NCI-H1930 (cell line): ENCODE results near the gene FBRS.
"Not testable (repeated sequence)": the region's sequence is repeated elsewhere in the genome, so short reads cannot be mapped to it uniquely, and the experiment has no call there.

Experiments used
- DNase-seq, 2 experiments: peaks; one replicate each; lab custom pipeline; 2025; lab: John Stamatoyannopoulos, UW

The FBRS gene

GRCh38 chr16:30665155-30665829, 7.1 kb downstream of the FBRS start:
- no peak for DNase-seq

DNA sequence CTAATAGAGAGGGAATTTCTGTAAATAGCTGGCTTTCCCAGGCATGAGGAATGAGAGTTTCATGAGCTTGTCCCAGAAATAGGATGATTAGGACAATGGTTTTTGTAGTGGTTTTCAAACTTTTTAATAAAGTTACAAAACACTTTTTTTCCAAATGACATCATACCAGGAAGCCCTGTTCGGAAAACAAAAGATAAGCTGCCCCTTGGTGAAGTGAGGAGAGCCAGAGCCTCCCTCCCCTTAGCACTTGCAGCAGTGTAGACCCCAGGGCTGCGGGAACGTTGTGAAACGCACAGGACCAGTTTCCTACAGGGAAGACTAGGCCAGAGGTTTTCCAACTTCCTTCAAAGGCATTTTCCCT, 7.6 kb downstream of the FBRS start:
- no peak for DNase-seq

DNA sequence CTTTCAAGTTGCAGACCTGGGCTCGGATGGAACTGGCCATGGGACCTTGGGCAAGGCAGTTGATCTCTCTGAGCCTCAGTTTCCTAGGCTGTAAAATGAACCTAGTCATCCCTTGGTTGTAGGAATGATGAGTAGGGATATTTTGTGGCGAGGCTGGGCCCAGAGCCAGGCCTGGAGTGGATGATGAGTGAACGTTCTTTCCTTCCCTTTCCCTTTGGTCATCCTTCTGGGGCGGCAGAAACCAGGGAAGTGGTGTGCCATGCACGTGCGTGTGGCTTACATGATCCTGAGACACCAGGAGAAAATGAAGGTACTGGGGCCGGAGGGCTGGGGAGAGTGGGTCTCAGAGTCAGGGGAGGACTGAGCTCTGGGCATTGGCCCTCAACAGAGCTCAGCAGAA, 8.4 kb downstream of the FBRS start:
- no peak for DNase-seq

DNA sequence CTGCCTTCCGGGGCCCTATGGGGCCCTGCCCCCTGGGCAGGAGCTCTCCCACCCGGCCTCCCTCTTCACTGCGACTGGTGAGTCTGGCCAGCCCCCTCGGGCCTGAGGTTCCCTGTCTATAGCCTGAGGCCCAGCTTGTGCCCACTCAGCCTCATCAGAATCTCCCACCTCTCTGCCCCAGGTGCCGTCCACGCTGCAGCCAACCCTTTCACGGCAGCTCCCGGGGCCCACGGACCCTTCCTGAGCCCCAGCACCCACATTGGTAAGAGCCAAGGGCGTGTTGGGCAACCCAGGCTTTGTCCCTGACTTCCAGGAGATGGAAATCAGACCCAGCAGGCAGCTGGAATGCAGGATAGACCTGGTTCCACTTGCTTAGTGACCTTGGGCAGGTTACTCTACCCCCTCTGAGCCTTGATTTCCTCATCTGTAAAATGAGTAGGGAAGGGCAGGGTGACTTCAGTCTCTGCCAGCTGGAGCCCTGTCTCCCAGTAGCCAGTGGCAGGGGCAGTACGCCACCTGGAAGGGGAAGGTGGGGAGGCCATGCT, 9.2 kb downstream of the FBRS start:
- DNase-seq: no peak

- no peak for DNase-seq
Observed at GRCh38 chr16:30668393-30668792, 10.2 kb downstream of the FBRS start.

- no peak for DNase-seq
Observed at GRCh38 chr16:30669026-30669902, 11.0 kb downstream of the FBRS start.

DNA sequence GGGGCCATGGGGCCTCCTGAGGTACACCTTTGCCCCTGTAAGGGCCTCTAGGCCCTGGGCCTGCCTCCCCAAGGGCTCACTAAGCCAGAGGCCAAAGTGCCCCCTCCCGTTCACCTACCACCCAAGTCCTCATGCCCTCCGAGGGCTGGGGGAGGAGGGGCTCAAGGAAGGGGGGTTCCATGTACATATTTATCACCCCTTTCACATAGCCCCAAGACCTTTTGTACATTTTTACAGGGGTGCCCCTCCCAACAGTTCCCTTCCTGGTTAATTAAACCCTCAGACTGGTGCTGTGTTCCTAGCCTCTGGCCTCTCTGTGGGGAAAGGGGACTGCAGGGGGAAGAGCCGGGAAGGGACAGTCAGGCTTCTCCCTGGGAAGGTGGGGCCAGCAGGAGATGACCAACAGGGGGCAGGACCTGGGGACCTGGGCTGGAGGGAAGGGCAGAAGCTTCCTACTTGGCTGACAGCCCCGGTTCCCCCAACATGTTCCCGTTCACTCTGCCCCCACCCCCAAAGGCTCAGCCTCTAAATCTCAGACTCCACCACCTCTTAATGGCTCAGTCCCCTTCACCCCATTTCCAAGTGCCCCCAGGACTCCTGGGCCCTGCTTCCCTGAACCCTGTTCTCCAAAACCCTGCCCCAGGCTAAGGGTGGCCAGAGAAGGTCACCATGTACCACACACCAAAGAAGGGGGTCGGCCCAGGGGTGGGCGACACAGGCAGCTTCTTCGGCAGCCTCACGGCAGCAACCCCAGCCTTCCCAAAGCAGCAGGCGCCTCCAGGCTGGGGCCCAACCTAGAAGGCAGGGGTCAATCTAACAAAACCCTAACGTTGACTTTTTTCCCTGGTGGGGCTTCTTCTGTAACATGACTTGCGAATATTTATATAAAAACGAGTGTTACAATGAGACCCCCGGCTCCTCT, 11.9 kb downstream of the FBRS start:
- DNase-seq: no peak

GRCh38 chr16:30675143-30675542, 16.9 kb downstream of the FBRS start:
- no peak for DNase-seq

- DNase-seq: no peak
Observed at GRCh38 chr16:30677931-30678585, 19.8 kb downstream of the FBRS start.

DNA sequence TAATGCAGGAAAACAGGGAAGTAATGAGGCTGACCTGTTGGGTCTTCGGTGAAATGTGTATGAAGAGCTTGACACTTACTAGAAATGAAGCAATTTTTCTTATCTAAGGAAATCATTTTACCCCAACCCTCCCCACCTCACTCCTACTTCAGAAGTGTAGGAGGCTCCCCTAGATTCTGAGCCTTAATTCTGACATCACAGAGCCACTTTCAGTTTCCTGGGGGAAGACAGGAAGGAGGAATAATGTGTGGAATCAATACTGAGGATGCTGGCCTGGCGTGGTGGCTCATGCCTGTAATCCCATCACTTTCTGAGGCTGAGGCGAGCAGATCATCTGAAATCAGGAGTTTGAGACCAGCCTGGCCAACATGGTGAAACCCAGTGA, 20.3 kb downstream of the FBRS start:
- no peak for DNase-seq

GRCh38 chr16:30680326-30680725, 22.1 kb downstream of the FBRS start:
- no peak for DNase-seq

- no peak for DNase-seq
Observed at GRCh38 chr16:30688701-30689100, 30.5 kb downstream of the FBRS start.

DNA sequence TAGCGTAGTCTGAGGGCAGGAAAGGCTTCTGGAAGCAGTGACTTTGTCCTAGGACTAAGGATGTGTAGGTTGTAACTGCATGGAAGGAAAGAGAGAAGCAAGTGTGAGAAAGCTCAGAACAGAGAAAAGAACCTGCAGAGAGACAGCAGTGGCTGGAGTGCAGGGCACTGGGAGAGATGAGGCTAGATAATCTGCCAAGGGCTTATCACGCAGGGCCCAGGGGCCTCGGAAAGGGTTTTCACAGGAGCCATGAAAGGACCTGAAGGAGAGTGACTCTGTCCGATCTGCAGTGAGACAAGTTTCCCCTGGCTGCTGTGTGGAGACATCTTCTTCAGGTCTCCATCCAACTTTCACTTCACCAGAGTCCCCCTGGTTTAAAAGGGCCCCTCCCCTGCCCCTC, 33.7 kb downstream of the FBRS start:
- DNase-seq: no peak

GRCh38 chr16:30692396-30693064, 34.3 kb downstream of the FBRS start:
- DNase-seq: no peak

- no peak for DNase-seq
Observed at GRCh38 chr16:30694926-30695693, 36.9 kb downstream of the FBRS start.

DNA sequence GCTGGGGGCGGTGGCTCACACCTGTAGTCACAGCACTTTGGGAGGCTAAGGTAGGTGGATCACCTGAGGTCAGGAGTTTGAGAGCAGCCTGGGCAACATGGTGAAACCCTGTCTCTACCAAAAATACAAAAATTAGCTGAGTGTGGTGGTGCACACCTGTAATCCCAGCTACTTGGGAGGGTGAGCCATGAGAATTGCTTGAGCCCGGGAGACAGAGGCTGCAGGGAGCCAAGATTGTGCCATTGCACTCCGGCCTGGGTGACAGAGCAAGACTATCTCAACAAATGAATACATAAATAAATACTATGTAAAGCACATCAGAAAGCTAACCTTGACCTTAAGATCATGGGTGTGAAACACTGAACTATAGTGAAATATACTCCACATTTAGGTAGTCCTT, 38.4 kb downstream of the FBRS start:
- not testable (repeated sequence) for DNase-seq

DNA sequence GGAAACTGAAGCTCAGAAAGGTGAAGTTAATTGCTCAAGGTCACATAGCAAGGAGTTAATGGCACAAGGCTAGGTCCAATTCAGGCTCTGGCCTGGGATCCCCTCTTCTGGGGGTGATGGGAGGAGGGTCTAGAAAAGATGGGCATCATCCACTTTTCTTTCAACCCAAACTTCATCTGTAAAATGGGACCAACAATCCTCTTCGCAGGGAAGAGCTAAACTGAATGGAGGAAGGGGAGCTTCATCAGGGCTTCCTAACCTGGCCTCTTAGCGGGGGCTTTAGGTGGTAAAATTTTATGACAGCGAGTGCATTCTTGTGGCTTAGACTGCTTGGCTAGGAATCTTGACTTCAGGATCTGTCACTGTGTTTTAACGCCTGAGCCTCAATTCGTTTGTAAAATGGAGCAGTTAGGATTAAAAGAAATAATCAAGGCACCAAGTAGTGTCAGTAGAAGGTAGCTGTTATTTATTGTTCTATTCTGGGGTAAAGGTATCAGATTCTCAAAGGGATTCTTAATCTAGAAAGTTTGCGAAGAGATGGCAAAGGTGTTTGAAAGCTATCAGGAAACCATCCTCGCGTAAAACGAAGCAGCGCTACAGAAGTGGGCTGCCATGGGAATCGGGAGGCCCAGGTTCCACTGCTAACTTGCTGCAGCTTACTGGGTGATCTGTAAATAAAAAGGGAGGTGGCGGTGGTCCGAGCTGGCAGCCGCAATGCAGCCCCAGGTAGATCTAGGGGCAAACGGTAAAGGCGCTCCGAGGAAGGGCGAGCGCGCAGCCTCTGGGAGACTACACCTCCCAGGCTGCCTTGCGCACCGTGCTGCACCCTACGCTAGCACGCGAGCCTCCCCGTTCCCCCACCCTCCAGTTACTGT, 39.3 kb downstream of the FBRS start:
- no peak for DNase-seq

GRCh38 chr16:30698139-30698815, 40.0 kb downstream of the FBRS start:
- DNase-seq: peak; percentile 96 to 97
